Globus pallidus (tissue), 1 donor: ENCODE measurements around the gene GAB3.
"Not testable (repeated sequence)": the region's sequence is repeated elsewhere in the genome, so short reads cannot be mapped to it uniquely, and the experiment has no call there.

Experiments
- DNase-seq: peaks from one replicate; pipeline ENCODE4 v3.0.0-alpha.2; 2015; ENCODE audit warnings: low spot score

Gene GAB3

GRCh38 chrX:154720067-154720466, 30.8 kb downstream of the GAB3 start:
- DNase-seq: no peak

DNA sequence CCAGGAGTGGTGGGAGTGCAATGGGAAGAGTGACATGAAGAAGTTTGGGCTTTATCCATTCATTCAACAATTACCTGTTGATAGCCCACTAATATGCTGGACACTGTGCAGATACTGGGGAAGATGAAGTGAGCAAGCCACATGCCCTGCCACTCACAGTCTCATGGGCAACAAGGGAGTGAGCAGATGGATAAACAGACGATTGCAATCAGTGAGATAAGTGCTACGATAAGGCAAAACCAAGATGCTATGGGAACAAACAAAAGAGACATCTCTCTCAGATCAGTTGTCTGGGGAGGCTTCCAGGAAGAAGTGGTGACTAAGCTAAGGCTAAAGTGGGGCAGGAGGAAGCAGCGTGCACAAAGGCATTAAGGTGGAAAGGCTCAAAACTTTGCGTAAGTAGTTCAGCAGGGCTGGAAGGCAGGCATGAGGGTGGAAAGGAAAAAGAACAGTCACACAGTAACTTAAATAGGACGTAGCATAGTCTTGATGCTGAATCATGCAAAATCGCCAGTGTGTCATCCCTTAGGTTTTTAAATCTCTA, 31.7 kb downstream of the GAB3 start:
- no peak for DNase-seq

GRCh38 chrX:154718616-154719015, 32.3 kb downstream of the GAB3 start:
- no peak for DNase-seq

DNA sequence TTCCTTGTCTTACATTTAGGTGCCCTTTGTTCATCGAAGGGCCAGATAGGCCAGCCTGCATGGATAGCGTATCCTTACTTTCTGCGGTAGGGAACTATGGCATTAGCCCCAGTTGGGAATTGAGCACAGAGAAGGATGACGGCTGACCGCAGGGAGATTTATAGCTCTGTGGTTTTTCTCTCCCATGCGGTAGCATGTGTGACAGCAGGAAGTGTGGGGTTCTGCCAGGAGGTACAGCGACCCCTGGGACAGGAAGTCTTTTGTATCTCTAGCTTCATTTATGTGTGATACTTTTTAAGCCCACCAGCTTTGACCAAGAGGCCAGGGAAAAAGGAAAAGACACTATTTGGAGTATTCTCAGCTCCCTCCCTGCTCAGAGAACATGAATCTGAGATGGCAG, 33.1 kb downstream of the GAB3 start:
- no peak for DNase-seq

- no peak for DNase-seq
Measured at GRCh38 chrX:154715825-154716224, 35.1 kb downstream of the GAB3 start.

- DNase-seq: peak; percentile 46
Measured at GRCh38 chrX:154714925-154715324, 36.0 kb downstream of the GAB3 start.

GRCh38 chrX:154712781-154713740, 37.8 kb downstream of the GAB3 start:
- DNase-seq: no peak

DNA sequence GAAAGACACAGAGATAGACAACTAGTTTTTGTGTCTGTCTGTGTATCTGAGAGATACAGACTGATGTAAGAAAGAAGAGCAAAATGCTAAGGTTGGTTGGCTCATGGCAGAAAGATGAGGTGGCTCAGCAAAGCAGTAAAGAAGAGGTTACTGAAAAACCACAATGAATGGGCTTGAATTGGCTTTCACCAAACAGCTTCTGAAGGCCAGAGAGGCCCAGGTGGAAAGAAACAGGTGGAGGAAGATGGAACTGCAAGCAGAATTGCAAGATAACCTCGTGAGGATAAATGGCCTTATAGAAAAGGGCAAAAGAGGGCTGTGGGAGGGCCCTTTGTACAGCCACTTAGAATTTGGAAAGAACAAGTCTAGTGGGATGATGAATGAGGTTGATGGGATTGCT, 39.6 kb downstream of the GAB3 start:
- DNase-seq: no peak

GRCh38 chrX:154710309-154710708, 40.6 kb downstream of the GAB3 start:
- DNase-seq: no peak

- DNase-seq: no peak
Measured at GRCh38 chrX:154698630-154699248, 52.1 kb downstream of the GAB3 start.

DNA sequence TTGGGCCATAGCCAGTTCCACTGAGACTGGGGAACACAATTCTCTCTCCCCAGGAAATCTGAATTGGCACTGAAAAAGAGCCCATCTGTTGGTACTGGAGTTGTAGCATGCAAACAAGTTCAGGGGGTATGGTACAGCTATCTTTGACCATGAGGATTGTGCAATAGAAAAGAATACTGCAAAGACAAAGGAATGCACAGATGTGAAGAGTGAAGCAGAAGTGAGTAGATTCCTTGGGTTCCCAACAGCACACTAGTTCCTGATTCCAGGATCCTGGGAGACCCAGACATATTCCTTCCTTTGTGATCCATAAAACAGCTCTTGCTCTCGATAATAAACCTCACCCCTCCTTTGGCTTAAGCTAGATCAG, 54.2 kb downstream of the GAB3 start:
- no peak for DNase-seq

- DNase-seq: no peak
Measured at GRCh38 chrX:154695911-154696675, 54.8 kb downstream of the GAB3 start.

DNA sequence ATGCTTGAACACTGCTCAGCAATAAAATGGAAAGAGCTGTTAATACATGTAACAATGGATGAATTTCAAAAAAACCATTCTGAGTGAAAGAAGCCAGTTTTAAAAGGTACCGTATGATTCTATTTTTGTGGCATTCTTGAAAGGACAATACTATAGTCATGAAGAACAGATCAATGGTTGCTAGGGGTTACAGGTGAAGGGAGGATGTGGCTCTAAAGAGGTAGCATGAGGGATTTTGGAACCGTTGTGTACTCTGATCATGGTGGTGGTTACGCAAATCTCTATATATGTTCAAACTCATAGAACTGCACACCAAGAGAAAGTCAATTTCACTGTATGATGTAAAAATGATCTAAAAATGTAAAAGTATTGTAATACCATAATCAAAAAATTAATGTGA, 57.5 kb downstream of the GAB3 start:
- no peak for DNase-seq

DNA sequence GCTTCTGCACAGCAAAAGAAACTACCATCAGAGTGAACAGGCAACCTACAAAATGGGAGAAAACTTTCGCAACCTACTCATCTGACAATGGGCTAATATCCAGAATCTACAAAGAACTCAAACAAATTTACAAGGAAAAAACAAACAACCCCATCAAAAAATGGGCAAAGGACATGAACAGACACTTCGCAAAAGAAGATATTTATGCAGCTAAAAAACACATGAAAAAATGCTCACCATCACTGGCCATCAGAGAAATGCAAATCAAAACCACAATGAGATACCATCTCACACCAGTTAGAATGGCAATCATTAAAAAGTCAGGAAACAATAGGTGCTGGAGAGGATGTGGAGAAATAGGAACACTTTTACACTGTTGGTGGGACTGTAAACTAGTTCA, 60.4 kb downstream of the GAB3 start:
- not testable (repeated sequence) for DNase-seq

DNA sequence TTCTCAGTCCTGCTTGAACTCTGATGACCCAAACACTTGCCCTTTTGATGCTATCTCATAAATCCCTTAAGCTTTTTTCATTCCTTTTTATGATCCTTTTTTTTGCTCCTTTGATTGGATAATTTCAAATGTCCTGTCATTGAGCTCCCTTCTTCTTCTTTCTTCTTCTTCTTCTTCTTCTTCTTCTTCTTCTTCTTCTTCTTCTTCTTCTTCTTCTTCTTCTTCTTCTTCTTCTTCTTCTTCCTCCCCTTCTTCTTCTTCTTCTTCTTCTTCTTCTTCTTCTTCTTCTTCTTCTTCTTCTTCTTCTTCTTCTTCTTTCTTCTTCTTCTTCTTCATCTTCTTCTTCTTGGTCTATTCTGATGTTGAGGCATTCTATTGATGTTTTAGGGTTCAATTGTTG, 78.8 kb downstream of the GAB3 start:
- DNase-seq: not testable (repeated sequence)

GRCh38 chrX:154670848-154671247, 80.0 kb downstream of the GAB3 start:
- not testable (repeated sequence) for DNase-seq

- DNase-seq: no peak
Measured at GRCh38 chrX:154661899-154662298, 89.0 kb downstream of the GAB3 start.

GRCh38 chrX:154661170-154661569, 89.7 kb downstream of the GAB3 start:
- DNase-seq: no peak

GRCh38 chrX:154660541-154660940, 90.3 kb downstream of the GAB3 start:
- no peak for DNase-seq

GRCh38 chrX:154658957-154659356, 91.9 kb downstream of the GAB3 start:
- no peak for DNase-seq

- no peak for DNase-seq
Measured at GRCh38 chrX:154658187-154658586, 92.7 kb downstream of the GAB3 start.

GRCh38 chrX:154657226-154657805, 93.6 kb downstream of the GAB3 start:
- no peak for DNase-seq
